ENCODE measurements around the gene SRGAP1.

DNA sequence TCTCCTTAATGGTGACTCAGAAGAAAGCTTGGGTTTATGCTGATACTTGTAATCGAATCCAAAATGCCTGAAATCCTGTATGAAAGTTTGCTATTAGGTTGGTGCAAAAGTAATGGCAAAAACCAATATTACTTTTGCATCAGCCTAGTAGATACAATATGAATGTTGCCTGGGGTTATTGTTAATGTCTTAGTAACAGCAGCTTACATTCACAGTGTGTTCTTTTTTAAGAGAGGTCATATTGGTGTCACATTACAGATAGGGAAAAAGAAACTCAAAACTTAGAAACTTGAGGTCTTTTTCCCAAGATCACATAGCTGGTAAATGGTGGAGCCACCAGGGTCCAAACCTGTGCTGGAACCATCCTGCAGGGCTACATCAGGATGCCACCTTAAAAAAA is 25.2 kb downstream of the SRGAP1 start:
- no peak for TF ChIP-seq CEBPB (IDR thresholded peaks at IDR 0.05; ENCODE audit: low read depth, low read length)
- TF ChIP-seq YY1 (IDR thresholded peaks at IDR 0.05; ENCODE audit: low read depth, low read length) = no peak
- TF ChIP-seq, protein P1, sequence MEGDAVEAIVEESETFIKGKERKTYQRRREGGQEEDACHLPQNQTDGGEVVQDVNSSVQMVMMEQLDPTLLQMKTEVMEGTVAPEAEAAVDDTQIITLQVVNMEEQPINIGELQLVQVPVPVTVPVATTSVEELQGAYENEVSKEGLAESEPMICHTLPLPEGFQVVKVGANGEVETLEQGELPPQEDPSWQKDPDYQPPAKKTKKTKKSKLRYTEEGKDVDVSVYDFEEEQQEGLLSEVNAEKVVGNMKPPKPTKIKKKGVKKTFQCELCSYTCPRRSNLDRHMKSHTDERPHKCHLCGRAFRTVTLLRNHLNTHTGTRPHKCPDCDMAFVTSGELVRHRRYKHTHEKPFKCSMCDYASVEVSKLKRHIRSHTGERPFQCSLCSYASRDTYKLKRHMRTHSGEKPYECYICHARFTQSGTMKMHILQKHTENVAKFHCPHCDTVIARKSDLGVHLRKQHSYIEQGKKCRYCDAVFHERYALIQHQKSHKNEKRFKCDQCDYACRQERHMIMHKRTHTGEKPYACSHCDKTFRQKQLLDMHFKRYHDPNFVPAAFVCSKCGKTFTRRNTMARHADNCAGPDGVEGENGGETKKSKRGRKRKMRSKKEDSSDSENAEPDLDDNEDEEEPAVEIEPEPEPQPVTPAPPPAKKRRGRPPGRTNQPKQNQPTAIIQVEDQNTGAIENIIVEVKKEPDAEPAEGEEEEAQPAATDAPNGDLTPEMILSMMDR (IDR thresholded peaks at IDR 0.05; ENCODE audit: control extremely low read depth in 1 of 3, insufficient read depth in 1 of 3, low read depth in 1 of 3, low read length in 3 of 3) = no peak
- TF ChIP-seq CREB1 (IDR thresholded peaks at IDR 0.05) = no peak
- no peak for TF ChIP-seq EZH2 (IDR thresholded peaks at IDR 0.05; ENCODE audit: low read depth, low read length, severe bottlenecking)
- TF ChIP-seq TAF1 (IDR thresholded peaks at IDR 0.05; ENCODE audit: low read depth, low read length) = no peak
- TF ChIP-seq, protein P2, sequence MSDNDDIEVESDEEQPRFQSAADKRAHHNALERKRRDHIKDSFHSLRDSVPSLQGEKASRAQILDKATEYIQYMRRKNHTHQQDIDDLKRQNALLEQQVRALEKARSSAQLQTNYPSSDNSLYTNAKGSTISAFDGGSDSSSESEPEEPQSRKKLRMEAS (IDR thresholded peaks at IDR 0.05) = no peak
- TF ChIP-seq POLR2A (IDR thresholded peaks at IDR 0.05; ENCODE audit: control extremely low read depth in 1 of 2, low read depth in 2 of 2, low read length in 2 of 2) = no peak
